BE2C (cell line): ENCODE results near the gene LEAP2.

ENCODE experiments used
- DNase-seq: peaks from one replicate; pipeline ENCODE4 v3.0.0-alpha.2; 2020
- H3K27me3 ChIP-seq: fragments of 250-450 bp; sonication (Bioruptor Pico); 2 replicates; pipeline ENCODE4 v1.5.1; 2020; ENCODE audit warnings: mild to moderate bottlenecking
- H3K36me3 ChIP-seq: fragments of 250-450 bp; sonication (Bioruptor Pico); 2 replicates; pipeline ENCODE4 v1.5.1; 2020; ENCODE audit warnings: mild to moderate bottlenecking
- H3K4me1 ChIP-seq: fragments of 250-450 bp; sonication (Bioruptor Pico); 2 replicates; pipeline ENCODE4 v1.5.1; 2020
- H3K4me3 ChIP-seq: 2 replicates; pipeline ENCODE4 v1.5.1; 2011; ENCODE audit warnings: low read depth, low read length
- H3K9me3 ChIP-seq: fragments of 250-450 bp; sonication (Bioruptor Pico); 2 replicates; pipeline ENCODE4 v1.5.1; 2020
- TF ChIP-seq, protein P1 (sequence below): IDR thresholded peaks from 2 replicates; pipeline ENCODE4 v1.5.1; 2012; ENCODE audit warnings: mild to moderate bottlenecking, low read depth, low read length

The LEAP2 gene

DNA sequence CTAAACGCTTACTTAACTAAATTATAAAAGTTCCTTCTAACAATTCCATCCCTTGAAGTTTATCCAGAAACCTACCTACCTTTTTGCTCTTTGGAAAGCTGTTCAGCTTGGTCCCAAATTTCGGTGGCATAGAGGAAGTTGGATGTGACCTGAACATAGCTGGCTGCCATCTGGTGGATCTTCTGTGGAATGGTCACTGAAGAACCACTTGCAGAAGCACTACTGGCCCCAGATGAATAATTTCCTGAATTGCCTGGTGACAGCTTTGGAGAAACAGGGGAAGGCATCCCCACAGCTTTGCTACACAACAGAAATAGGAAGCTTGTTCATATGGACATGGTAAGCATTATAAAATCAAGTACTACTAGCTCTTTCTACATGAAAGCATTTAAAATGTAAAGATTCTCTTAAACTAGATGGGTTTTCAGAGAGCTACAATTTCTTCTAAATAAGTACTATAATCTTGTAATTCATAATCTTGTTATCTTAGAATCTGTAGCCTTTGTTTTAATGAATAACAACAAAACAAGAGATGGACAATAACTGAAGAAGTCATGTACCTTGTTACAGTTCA is 9.9 kb downstream of the LEAP2 start:
- DNase-seq, result peak; percentile 62
- no peaks in the 10 kb centered on the region for H3K27me3 ChIP-seq
- peaks cover 4% of the 10 kb centered on the region for H3K4me1 ChIP-seq
- H3K4me3 ChIP-seq, result no peak overlapping the region
- TF ChIP-seq, protein P1, sequence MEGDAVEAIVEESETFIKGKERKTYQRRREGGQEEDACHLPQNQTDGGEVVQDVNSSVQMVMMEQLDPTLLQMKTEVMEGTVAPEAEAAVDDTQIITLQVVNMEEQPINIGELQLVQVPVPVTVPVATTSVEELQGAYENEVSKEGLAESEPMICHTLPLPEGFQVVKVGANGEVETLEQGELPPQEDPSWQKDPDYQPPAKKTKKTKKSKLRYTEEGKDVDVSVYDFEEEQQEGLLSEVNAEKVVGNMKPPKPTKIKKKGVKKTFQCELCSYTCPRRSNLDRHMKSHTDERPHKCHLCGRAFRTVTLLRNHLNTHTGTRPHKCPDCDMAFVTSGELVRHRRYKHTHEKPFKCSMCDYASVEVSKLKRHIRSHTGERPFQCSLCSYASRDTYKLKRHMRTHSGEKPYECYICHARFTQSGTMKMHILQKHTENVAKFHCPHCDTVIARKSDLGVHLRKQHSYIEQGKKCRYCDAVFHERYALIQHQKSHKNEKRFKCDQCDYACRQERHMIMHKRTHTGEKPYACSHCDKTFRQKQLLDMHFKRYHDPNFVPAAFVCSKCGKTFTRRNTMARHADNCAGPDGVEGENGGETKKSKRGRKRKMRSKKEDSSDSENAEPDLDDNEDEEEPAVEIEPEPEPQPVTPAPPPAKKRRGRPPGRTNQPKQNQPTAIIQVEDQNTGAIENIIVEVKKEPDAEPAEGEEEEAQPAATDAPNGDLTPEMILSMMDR, result peak; percentile 92
- no peaks in the 10 kb centered on the region for H3K9me3 ChIP-seq
- H3K36me3 ChIP-seq, result peaks cover 65% of the 10 kb centered on the region

DNA sequence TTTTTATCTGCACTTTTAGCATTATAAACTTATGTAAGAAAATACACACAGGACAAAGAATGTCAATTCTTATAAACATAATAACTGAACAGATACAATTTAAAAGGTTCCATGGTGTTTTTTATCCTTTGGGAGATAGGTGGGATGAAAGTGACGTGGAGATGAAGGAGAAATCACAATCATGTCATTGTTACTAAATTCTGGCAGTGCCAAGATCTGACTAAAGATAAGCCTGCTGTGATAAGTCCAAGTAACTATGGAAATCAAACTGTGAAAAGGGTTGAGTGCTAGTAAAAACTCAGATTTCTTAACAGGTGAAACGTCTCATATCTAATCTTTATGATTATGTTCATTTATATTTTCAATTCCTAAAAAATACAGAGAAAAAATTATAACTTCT is 11.1 kb downstream of the LEAP2 start:
- Histone ChIP-seq H3K9me3 (no peaks in the 10 kb centered on the region), H3K36me3 (peaks cover 75% of the 10 kb centered on the region)

DNA sequence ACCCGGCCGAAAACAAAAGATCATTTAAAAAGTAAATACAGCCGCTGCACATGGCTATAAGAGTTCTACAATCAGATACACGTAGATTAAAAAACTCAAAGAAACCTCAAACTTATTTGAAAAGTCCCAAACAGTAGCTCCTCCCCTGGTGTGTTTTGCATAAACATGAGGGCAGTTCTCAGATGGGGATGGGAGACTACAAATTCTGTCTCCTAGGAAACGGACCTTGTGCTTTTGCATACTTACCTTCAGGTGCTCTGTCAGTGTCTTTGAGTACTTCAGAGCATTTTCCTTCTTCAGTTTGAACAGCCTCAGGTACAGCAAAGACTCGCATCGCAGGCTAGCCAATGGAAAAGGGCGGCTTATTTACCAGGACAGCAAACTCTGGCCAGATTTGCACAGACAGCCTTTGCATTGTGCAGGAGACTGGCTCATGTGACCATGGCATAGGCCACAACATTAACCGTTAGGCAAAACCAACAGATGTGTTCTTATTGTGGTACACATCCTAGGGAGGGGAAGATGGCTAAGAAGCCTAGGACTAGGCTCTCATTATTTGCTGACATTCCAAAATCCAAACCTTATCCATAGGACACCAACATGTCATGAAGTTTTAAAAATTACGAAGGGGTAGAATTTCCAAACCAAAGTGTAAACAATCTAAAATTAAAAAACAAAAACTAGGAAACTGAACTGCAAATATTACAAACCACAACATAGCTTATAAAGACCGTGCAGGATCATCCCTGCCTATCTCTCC is 12.8 kb downstream of the LEAP2 start:
- DNase-seq, result no peak
- no peaks in the 10 kb centered on the region for H3K4me1 ChIP-seq
- TF ChIP-seq, protein P1, result no peak
- H3K4me3 ChIP-seq, result no peak overlapping the region
- H3K36me3 ChIP-seq, result peaks cover 66% of the 10 kb centered on the region
- no peaks in the 10 kb centered on the region for H3K27me3 ChIP-seq
- H3K9me3 ChIP-seq, result no peaks in the 10 kb centered on the region

More for the DNA sequence above, 11.1 kb downstream of the LEAP2 start:
- H3K4me1 ChIP-seq, result no peaks in the 10 kb centered on the region
- no peak for DNase-seq
- H3K4me3 ChIP-seq, result no peak overlapping the region
- TF ChIP-seq, protein P1, result no peak
- H3K27me3 ChIP-seq, result no peaks in the 10 kb centered on the region

GRCh38 chr5:132887283-132887682 is 13.8 kb downstream of the LEAP2 start:
- Histone ChIP-seq H3K4me1 (no peaks in the 10 kb centered on the region), H3K4me3 (no peak overlapping the region), H3K27me3 (no peaks in the 10 kb centered on the region), H3K9me3 (no peaks in the 10 kb centered on the region), H3K36me3 (peaks cover 64% of the 10 kb centered on the region)
- no peak for DNase-seq
- TF ChIP-seq, protein P1, result no peak

DNA sequence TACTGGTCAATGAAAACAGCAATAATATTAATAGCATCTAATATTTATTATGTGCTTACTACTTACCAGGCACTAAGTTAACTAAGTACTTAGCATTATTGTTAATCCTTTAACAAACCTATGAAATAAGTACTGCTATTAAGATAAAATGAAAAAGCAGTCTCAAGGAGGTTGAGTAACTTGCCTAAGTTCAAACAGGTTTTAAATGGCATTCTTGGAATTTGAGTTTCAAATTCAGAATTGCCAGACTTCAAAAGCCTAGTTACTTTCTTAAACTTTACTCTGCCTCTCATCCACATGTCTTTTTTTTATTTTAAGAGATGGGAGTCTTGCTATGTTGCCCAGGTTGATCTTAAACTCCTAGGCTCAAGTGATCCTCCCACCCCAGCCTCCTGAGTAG is 16.0 kb downstream of the LEAP2 start:
- Histone ChIP-seq H3K4me3 (no peak overlapping the region), H3K27me3 (no peaks in the 10 kb centered on the region), H3K4me1 (no peaks in the 10 kb centered on the region), H3K36me3 (peaks cover 74% of the 10 kb centered on the region), H3K9me3 (no peaks in the 10 kb centered on the region)
- TF ChIP-seq, protein P1, result no peak
- DNase-seq, result no peak

DNA sequence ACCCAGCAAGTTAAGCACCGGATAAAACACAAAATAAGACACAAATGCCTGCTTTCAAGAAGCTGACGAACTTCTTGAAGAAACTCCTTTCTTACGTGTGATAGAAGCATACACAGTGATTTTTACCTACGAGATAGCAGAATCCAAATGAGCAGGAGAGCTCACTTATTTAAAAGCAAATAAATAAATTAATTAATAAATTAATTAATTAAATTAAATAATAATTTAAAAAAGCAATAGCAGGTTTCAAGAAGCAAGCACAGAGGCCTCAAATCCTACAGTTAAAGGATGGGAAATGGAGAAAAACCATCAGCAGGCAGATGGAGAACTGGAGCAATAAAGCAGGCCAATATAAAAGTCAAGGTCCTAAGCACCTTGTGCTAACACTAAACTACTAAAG is 17.3 kb downstream of the LEAP2 start:
- TF ChIP-seq, protein P1, result no peak
- Histone ChIP-seq H3K4me3 (no peak overlapping the region), H3K4me1 (no peaks in the 10 kb centered on the region), H3K36me3 (peaks cover 82% of the 10 kb centered on the region), H3K9me3 (no peaks in the 10 kb centered on the region), H3K27me3 (no peaks in the 10 kb centered on the region)
- no peak for DNase-seq
